Type B pancreatic cell (in vitro differentiated cells): ENCODE results near the gene FGB. TPM values are rescaled to one million over a fixed set of nuclear protein-coding genes. Genes with fewer than 3 reads are reported as not detected.
A peak's percentile ranks its signal among the peaks of the same experiment; 100 is the strongest.

Experiments used
- DNase-seq: peaks from one replicate; pipeline ENCODE4 v3.0.0; 2021; ENCODE audit warnings: mixed read lengths; ENCODE audit not compliant: unreplicated experiment; ENCODE audit errors: extremely low spot score
- H3K27ac Mint-ChIP-seq: 2 replicates; pipeline ENCODE4 v1.8.0; 2021; ENCODE audit warnings: mild to moderate bottlenecking, mixed read lengths
- H3K27me3 Mint-ChIP-seq: 2 replicates; pipeline ENCODE4 v1.8.0; 2021; ENCODE audit warnings: mixed read lengths
- H3K36me3 Mint-ChIP-seq: 2 replicates; pipeline ENCODE4 v1.8.0; 2021; ENCODE audit warnings: mixed read lengths
- H3K4me1 Mint-ChIP-seq: one replicate; pipeline ENCODE4 v1.8.0; 2021; ENCODE audit warnings: mixed read lengths; ENCODE audit not compliant: unreplicated experiment
- H3K4me3 Mint-ChIP-seq: 2 replicates; pipeline ENCODE4 v1.8.0; 2021; ENCODE audit warnings: mild to moderate bottlenecking, mixed read lengths
- H3K9me3 Mint-ChIP-seq: 2 replicates; pipeline ENCODE4 v1.8.0; 2021; ENCODE audit warnings: mixed read lengths
- total RNA-seq: library from RNA; stranded (reverse); gene quantifications from 2 replicates; pipeline ENCODE4 v1.2.1, GENCODE V29; 2021; ENCODE audit warnings: low replicate concordance
- TF ChIP-seq, protein P1 (sequence below): fragments of 200-600 bp; sonication (generic); conservative IDR thresholded peaks from 2 replicates; pipeline ENCODE4 v1.5.0; 2021; ENCODE audit warnings: antibody characterized with exemption, mild to moderate bottlenecking

FGB gene
- total RNA-seq, 1 donor from 2014 or later, result 32.8 TPM

- peaks cover 6% of the 10 kb centered on the region for H3K27me3 Mint-ChIP-seq
- no peak for DNase-seq
- H3K27ac Mint-ChIP-seq, result no peak overlapping the region
- H3K4me3 Mint-ChIP-seq, result no peak overlapping the region
- no peaks in the 10 kb centered on the region for H3K9me3 Mint-ChIP-seq
- TF ChIP-seq, protein P1, sequence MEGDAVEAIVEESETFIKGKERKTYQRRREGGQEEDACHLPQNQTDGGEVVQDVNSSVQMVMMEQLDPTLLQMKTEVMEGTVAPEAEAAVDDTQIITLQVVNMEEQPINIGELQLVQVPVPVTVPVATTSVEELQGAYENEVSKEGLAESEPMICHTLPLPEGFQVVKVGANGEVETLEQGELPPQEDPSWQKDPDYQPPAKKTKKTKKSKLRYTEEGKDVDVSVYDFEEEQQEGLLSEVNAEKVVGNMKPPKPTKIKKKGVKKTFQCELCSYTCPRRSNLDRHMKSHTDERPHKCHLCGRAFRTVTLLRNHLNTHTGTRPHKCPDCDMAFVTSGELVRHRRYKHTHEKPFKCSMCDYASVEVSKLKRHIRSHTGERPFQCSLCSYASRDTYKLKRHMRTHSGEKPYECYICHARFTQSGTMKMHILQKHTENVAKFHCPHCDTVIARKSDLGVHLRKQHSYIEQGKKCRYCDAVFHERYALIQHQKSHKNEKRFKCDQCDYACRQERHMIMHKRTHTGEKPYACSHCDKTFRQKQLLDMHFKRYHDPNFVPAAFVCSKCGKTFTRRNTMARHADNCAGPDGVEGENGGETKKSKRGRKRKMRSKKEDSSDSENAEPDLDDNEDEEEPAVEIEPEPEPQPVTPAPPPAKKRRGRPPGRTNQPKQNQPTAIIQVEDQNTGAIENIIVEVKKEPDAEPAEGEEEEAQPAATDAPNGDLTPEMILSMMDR, result no peak
- peaks cover under 1% of the 10 kb centered on the region for H3K4me1 Mint-ChIP-seq
- H3K36me3 Mint-ChIP-seq, result no peaks in the 10 kb centered on the region
These were observed 21.4 kb downstream of the FGB start for GRCh38 chr4:154584259-154584658.

DNA sequence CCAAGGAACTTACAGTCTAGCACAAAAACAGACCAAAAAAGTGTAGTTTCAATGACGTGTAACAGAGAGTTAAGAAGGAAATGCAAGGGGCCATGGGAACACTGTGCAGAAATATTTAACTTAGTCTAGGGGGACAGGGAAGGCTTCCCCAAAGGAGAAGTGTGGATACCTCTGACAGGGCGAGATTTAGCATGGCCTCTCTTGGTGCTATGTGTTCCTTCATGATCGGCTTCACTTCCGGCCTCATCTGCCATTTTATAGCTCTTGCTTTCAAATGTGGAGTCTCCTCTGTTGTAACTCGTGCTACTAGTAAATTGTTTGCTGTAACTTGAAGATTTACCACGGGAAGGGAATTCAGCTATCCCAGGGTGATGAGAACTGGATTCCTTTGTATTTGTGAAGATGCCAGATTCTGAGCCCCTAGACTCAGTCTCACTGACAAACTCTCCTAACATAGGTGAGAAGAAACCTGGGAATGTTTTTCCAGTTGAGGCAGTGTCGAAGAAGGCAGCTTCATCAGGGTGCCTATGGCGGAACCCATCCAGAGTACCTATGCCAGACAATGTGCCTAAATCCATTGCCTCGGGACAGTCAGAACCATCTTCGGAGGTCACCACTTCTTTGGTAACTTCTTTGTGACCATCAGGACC, 22.7 kb downstream of the FGB start:
- TF ChIP-seq, protein P1, result no peak
- H3K36me3 Mint-ChIP-seq, result no peaks in the 10 kb centered on the region
- no peaks in the 10 kb centered on the region for H3K9me3 Mint-ChIP-seq
- H3K4me3 Mint-ChIP-seq, result no peak overlapping the region
- peaks cover 9% of the 10 kb centered on the region for H3K27me3 Mint-ChIP-seq
- peaks cover 4% of the 10 kb centered on the region for H3K4me1 Mint-ChIP-seq
- no peak overlapping the region for H3K27ac Mint-ChIP-seq
- no peak for DNase-seq

GRCh38 chr4:154586296-154587033, 23.7 kb downstream of the FGB start:
- H3K27ac Mint-ChIP-seq, result no peak overlapping the region

DNA sequence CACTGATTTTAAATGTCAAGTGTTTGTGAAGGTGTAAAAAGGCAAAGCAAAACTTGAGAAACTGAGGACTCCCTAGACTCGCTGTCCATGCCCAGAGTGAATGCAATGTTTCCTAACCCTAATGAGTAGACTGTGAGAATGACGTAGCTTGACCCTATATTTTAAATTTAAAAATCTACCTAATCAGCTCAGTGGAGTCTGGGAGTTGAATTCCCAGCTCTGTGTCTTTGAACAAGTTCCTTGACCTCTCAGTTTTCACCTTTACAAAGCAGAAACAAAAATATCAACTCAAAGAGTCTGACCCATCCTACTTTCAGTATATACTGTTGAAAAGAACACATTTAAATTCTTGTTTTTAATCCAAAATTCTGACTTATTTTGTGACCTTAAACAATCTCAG, 25.4 kb downstream of the FGB start:
- Mint-ChIP-seq H3K4me3 (no peak overlapping the region), H3K27me3 (peaks cover 7% of the 10 kb centered on the region), H3K27ac (no peak overlapping the region), H3K4me1 (peaks cover 4% of the 10 kb centered on the region), H3K36me3 (no peaks in the 10 kb centered on the region), H3K9me3 (no peaks in the 10 kb centered on the region)
- DNase-seq, result no peak
- TF ChIP-seq, protein P1, result no peak

More at GRCh38 chr4:154586296-154587033, 23.7 kb downstream of the FGB start:
- H3K27me3 Mint-ChIP-seq, result peaks cover 9% of the 10 kb centered on the region
- H3K9me3 Mint-ChIP-seq, result no peaks in the 10 kb centered on the region
- peaks cover 4% of the 10 kb centered on the region for H3K4me1 Mint-ChIP-seq
- H3K36me3 Mint-ChIP-seq, result no peaks in the 10 kb centered on the region
- TF ChIP-seq, protein P1, result no peak
- no peak for DNase-seq
- no peak overlapping the region for H3K4me3 Mint-ChIP-seq

DNA sequence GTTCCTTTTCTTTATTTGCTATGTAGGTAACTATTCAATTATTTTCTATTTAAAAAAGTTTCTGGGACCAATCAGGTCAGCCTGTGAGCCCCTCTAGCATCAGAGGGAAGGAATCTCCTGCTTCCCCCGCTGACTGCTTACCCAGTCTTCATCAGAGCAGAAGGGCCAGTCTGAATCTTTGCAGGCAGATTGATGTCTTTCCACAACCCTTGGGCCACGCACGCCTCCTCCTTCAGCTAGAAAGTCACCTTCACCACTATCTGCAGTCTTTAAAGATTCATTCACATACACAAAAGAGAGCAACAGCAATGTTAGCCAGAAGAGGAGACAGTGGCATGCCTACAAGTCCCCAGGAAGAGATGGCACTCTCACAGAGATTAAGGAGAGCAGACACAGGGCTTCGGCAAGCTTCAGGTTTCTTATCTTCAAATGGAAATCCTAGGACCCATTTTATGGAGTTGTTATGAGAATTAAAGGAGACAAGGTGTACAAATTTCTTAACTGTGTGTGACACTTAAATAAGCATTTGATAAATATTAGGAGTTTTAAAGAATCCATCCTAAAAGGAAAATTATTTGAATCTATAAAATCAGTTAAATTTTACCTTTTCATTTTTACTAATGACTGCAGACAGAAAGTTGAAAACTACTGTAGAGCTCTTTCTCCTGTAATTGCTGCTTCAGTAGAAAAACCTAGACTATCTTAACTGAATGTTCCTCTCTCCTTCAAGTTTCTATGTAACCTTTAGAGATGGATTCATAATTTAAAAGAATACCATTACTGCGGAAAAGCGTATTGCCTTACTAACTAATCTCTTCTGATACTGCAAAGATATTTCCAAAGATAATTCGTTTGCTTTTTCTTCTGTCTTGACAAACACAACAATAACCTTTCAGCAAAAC, 26.7 kb downstream of the FGB start:
- peak overlapping the region; percentile 35 for H3K4me3 Mint-ChIP-seq
- TF ChIP-seq, protein P1, result no peak
- no peaks in the 10 kb centered on the region for H3K9me3 Mint-ChIP-seq
- no peak for DNase-seq
- H3K36me3 Mint-ChIP-seq, result no peaks in the 10 kb centered on the region
- peaks cover 4% of the 10 kb centered on the region for H3K4me1 Mint-ChIP-seq
- no peak overlapping the region for H3K27ac Mint-ChIP-seq
- H3K27me3 Mint-ChIP-seq, result peaks cover 7% of the 10 kb centered on the region
